Measurements from ENCODE around the gene ITK.

Gene ITK

GRCh38 chr5:157197086-157197485 is 16.4 kb downstream of the ITK start:
- H3K27ac ChIP-seq (replicated peaks), result no peak overlapping the region
- H3K27me3 ChIP-seq (ENCODE audit: insufficient read depth, poor library complexity, severe bottlenecking), result peaks cover 22% of the 10 kb centered on the region
- TF ChIP-seq SPI1 (IDR thresholded peaks at IDR 0.05; ENCODE audit: borderline replicate concordance, low read depth) (no peak), POLR2AphosphoS5 (IDR thresholded peaks at IDR 0.05; ENCODE audit: low read depth) (no peak), REST (IDR thresholded peaks at IDR 0.05; ENCODE audit: insufficient replicate concordance, low read depth) (no peak), CTCF (IDR thresholded peaks at IDR 0.05; ENCODE audit: insufficient read depth, low read length) (no peak), GABPA (IDR thresholded peaks at IDR 0.05; ENCODE audit: low read depth) (no peak)
- H3K4me3 ChIP-seq (replicated peaks; ENCODE audit: insufficient read depth, low read length), result no peak overlapping the region
- no peak for DNase-seq (ENCODE audit: low read depth in 1 of 2, low spot score in 1 of 2)

GRCh38 chr5:157198277-157198986 is 17.8 kb downstream of the ITK start:
- no peak overlapping the region for H3K27ac ChIP-seq (replicated peaks)
- no peak for DNase-seq (ENCODE audit: low read depth in 1 of 2, low spot score in 1 of 2)
- no peak overlapping the region for H3K4me3 ChIP-seq (replicated peaks; ENCODE audit: insufficient read depth, low read length)
- H3K27me3 ChIP-seq (ENCODE audit: insufficient read depth, poor library complexity, severe bottlenecking), result peaks cover 20% of the 10 kb centered on the region
- TF ChIP-seq POLR2AphosphoS5 (IDR thresholded peaks at IDR 0.05; ENCODE audit: low read depth), result no peak
- no peak for TF ChIP-seq REST (IDR thresholded peaks at IDR 0.05; ENCODE audit: insufficient replicate concordance, low read depth)
- TF ChIP-seq CTCF (IDR thresholded peaks at IDR 0.05; ENCODE audit: insufficient read depth, low read length), result no peak
- TF ChIP-seq GABPA (IDR thresholded peaks at IDR 0.05; ENCODE audit: low read depth), result no peak
- no peak for TF ChIP-seq SPI1 (IDR thresholded peaks at IDR 0.05; ENCODE audit: borderline replicate concordance, low read depth)

- no peak for TF ChIP-seq GABPA (IDR thresholded peaks at IDR 0.05; ENCODE audit: low read depth)
- TF ChIP-seq REST (IDR thresholded peaks at IDR 0.05; ENCODE audit: insufficient replicate concordance, low read depth), result no peak
- TF ChIP-seq SPI1 (IDR thresholded peaks at IDR 0.05; ENCODE audit: borderline replicate concordance, low read depth), result no peak
- TF ChIP-seq CTCF (IDR thresholded peaks at IDR 0.05; ENCODE audit: insufficient read depth, low read length), result no peak
- TF ChIP-seq POLR2AphosphoS5 (IDR thresholded peaks at IDR 0.05; ENCODE audit: low read depth), result no peak
- Histone ChIP-seq H3K4me3 (replicated peaks; ENCODE audit: insufficient read depth, low read length) (no peak overlapping the region), H3K27me3 (ENCODE audit: insufficient read depth, poor library complexity, severe bottlenecking) (peaks cover 10% of the 10 kb centered on the region), H3K27ac (replicated peaks) (no peak overlapping the region)
- DNase-seq (ENCODE audit: low read depth in 1 of 2, low spot score in 1 of 2), result no peak
These were observed 21.2 kb downstream of the ITK start for GRCh38 chr5:157201857-157202256.

Data from HL-60 (cell line).